H1 (cell line): ENCODE measurements around the gene RAB4B. TPM values are rescaled to one million over a fixed set of nuclear protein-coding genes. Genes with fewer than 3 reads are reported as not detected.

Source experiments
- KDM5A ChIP-seq: fragments of 200-600 bp; IDR thresholded peaks from 2 replicates; pipeline ENCODE4 v1.7.1; 2012; ENCODE audit warnings: mild to moderate bottlenecking, low read length, inconsistent platforms, mixed read lengths
- PHF8 ChIP-seq: fragments of 200-600 bp; sonication (generic); conservative IDR thresholded peaks from 2 replicates; pipeline ENCODE4 v1.7.1; 2012; ENCODE audit warnings: low read depth, mild to moderate bottlenecking, inconsistent platforms, low read length, moderate library complexity
- RNF2 ChIP-seq: fragments of 200-900, 300-1000 bp; sonication (generic); IDR thresholded peaks from 2 replicates; pipeline ENCODE4 v1.7.1; 2016; ENCODE audit warnings: borderline replicate concordance, low read depth, mild to moderate bottlenecking, antibody characterized with exemption, low read length; ENCODE audit not compliant: poor library complexity, severe bottlenecking; ENCODE audit errors: missing control alignments
- polyA plus RNA-seq, 7 experiments: library from polyadenylated mRNA; depleted of rRNA in 3 of 7; stranded (reverse) in 5 of 7; unstranded in 2 of 7; fragments of >200 nt in 5 of 7; fragments of 200-250 nt in 2 of 7; gene quantifications; 1 replicate in 5 of 7; 2 replicates in 1 of 7; 4 replicates in 1 of 7; pipeline versions ENCODE4 v1.2.1 to v1.2.3, GENCODE V29; 2011 to 2013; ENCODE audit warnings: missing spikeins in 2 of 7, mixed read lengths in 2 of 7
- total RNA-seq: library from RNA; stranded (reverse); fragmentation: NEBNext Ultra II Directional; extraction: Animal tissue kit (Norgen Biotek cat#: 25700); gene quantifications from 2 replicates; pipeline ENCODE4 v1.2.1, GENCODE V29; 2021

The RAB4B gene
- total and polyA plus RNA-seq, 2 of the 8 experiments (the other 6 are each of a cell fraction or from before 2014, with no cell fraction given) = 15.9 to 28.6 TPM

- TF ChIP-seq KDM5A (no peak), PHF8 (no peak), RNF2 (no peak)
Measured at GRCh38 chr19:40759352-40759751, 18.7 kb upstream of the RAB4B start (continued).
